H1 (cell line): Measurements from ENCODE around the gene PIGC. TPM values are rescaled to one million over a fixed set of nuclear protein-coding genes. Genes with fewer than 3 reads are reported as not detected.

Experiments used
- CTCF ChIA-PET: fragments of 300-600 bp; sonication (Branson Sonifier 250); formaldehyde crosslinking; loops from one replicate; lab custom pipeline; 2021; ENCODE audit not compliant: partially characterized antibody; lab: Charles Lee
- POLR2A ChIA-PET: fragments of 300-600 bp; sonication (Branson Sonifier 250); formaldehyde crosslinking; loops from one replicate; lab custom pipeline; 2021; ENCODE audit warnings: inconsistent platforms; ENCODE audit not compliant: partially characterized antibody; lab: Charles Lee
- DNase-seq, 2 experiments: peaks; one replicate each; pipeline versions ENCODE4 v3.0.0 to v3.0.0-alpha.2; 2010 to 2022; ENCODE audit warnings: low spot score in 2 of 2, low read depth in 1 of 2, mixed read lengths in 1 of 2
- FAIRE-seq: peaks from 2 replicates; lab custom pipeline; 2011; peaks lifted over from hg19 to GRCh38; lab: Jason Lieb, UNC
- H2AFZ ChIP-seq: 2 replicates; pipeline ENCODE4 v1.8.1; 2012; ENCODE audit warnings: low read length, inconsistent platforms
- H2AK5ac ChIP-seq: 2 replicates; pipeline ENCODE4 v1.6.1; 2013; ENCODE audit warnings: low read depth, low read length
- H2BK120ac ChIP-seq: replicated peaks from 2 replicates; pipeline ENCODE3; 2013; ENCODE audit warnings: low read depth, low read length, inconsistent platforms
- H2BK12ac ChIP-seq: 2 replicates; pipeline ENCODE4 v1.6.1; 2013; ENCODE audit warnings: low read depth, low read length
- H2BK15ac ChIP-seq: 2 replicates; pipeline ENCODE4 v1.6.1; 2013; ENCODE audit warnings: low read length
- H2BK20ac ChIP-seq: 2 replicates; pipeline ENCODE4 v1.6.1; 2013; ENCODE audit warnings: low read length
- H2BK5ac ChIP-seq: 2 replicates; pipeline ENCODE4 v1.6.1; 2013; ENCODE audit warnings: low read depth, low read length
- H3K14ac ChIP-seq: 2 replicates; pipeline ENCODE4 v1.6.1; 2013; ENCODE audit warnings: inconsistent platforms; ENCODE audit not compliant: insufficient read length
- H3K18ac ChIP-seq: 2 replicates; pipeline ENCODE4 v1.6.1; 2013; ENCODE audit warnings: low read length; ENCODE audit errors: extremely low read depth
- H3K23ac ChIP-seq: 2 replicates; pipeline ENCODE4 v1.6.1; 2013; ENCODE audit warnings: inconsistent platforms; ENCODE audit not compliant: insufficient read length
- H3K23me2 ChIP-seq: 2 replicates; pipeline ENCODE4 v1.6.1; 2013; ENCODE audit warnings: low read depth, low read length
- H3K27ac ChIP-seq: 2 replicates; pipeline ENCODE4 v1.6.1; 2011; ENCODE audit warnings: low read depth, low read length, inconsistent platforms
- H3K27me3 ChIP-seq, 4 experiments: replicated peaks in 1 of 4; 1 replicate in 1 of 4; 2 replicates in 3 of 4; pipeline versions ENCODE4 v1.6.1 to v1.8.1; 2011 to 2013; ENCODE audit warnings: low read length in 3 of 4, mild to moderate bottlenecking in 3 of 4, inconsistent platforms in 2 of 4, mixed read lengths in 2 of 4, moderate library complexity in 1 of 4; ENCODE audit not compliant: control insufficient read depth in 3 of 4, insufficient read depth in 3 of 4; ENCODE audit errors: extremely low read depth in 1 of 4
- H3K36me3 ChIP-seq, 4 experiments: 2 replicates each; pipeline versions ENCODE4 v1.6.1 to v1.8.1; 2011 to 2013; ENCODE audit warnings: mild to moderate bottlenecking in 4 of 4, low read length in 3 of 4, moderate library complexity in 2 of 4, control low read depth in 1 of 4, inconsistent platforms in 1 of 4; ENCODE audit not compliant: insufficient read depth in 4 of 4, control insufficient read depth in 2 of 4
- H3K4ac ChIP-seq: replicated peaks from 2 replicates; pipeline ENCODE3; 2013; ENCODE audit warnings: low read length, low read depth, mixed read lengths, inconsistent platforms; ENCODE audit not compliant: insufficient read length
- H3K4me1 ChIP-seq, 4 experiments: replicated peaks in 1 of 4; 1 replicate in 1 of 4; 2 replicates in 3 of 4; pipeline versions ENCODE4 v1.6.1 to v1.8.1; 2011 to 2013; ENCODE audit warnings: low read length in 3 of 4, inconsistent platforms in 2 of 4, mixed read lengths in 1 of 4; ENCODE audit not compliant: insufficient read depth in 4 of 4, control insufficient read depth in 3 of 4
- H3K4me2 ChIP-seq, 2 experiments: 2 replicates each; pipeline versions ENCODE4 v1.6.1 to v1.8.1; 2011 to 2013; ENCODE audit warnings: low read depth in 2 of 2, low read length in 2 of 2, control low read depth in 1 of 2, inconsistent platforms in 1 of 2, mild to moderate bottlenecking in 1 of 2; ENCODE audit not compliant: insufficient read depth in 1 of 2
- H3K4me3 ChIP-seq, 4 experiments: fragments of 200-600, 300-600 bp in 1 of 4; sonication (generic), shearing (Covaris generic), sonication (Bioruptor Twin) in 1 of 4; 2 replicates each; pipeline versions ENCODE4 v1.5.1 to v1.8.1; 2011 to 2016; ENCODE audit warnings: low read length in 4 of 4, low read depth in 3 of 4, control low read depth in 2 of 4, inconsistent platforms in 2 of 4, mild to moderate bottlenecking in 2 of 4, mixed read lengths in 1 of 4, moderate library complexity in 1 of 4; ENCODE audit not compliant: insufficient read depth in 2 of 4; ENCODE audit errors: extremely low read depth in 1 of 4
- H3K56ac ChIP-seq: replicated peaks from 2 replicates; pipeline ENCODE3; 2013; ENCODE audit warnings: low read depth, mild to moderate bottlenecking, mixed read lengths, low read length, inconsistent platforms; ENCODE audit not compliant: insufficient read length
- H3K79me1 ChIP-seq: 2 replicates; pipeline ENCODE4 v1.6.1; 2013; ENCODE audit warnings: low read depth, low read length, control low read depth
- H3K79me2 ChIP-seq, 2 experiments: 2 replicates each; pipeline versions ENCODE4 v1.6.1 to v1.8.1; 2012 to 2013; ENCODE audit warnings: low read length in 2 of 2, mild to moderate bottlenecking in 2 of 2, inconsistent platforms in 1 of 2; ENCODE audit not compliant: insufficient read depth in 2 of 2, control insufficient read depth in 1 of 2
- H3K9ac ChIP-seq, 4 experiments: replicated peaks in 1 of 4; 1 replicate in 1 of 4; 2 replicates in 3 of 4; pipeline versions ENCODE4 v1.6.1 to v1.8.1; 2011 to 2013; ENCODE audit warnings: low read depth in 3 of 4, low read length in 3 of 4, control low read depth in 2 of 4, mild to moderate bottlenecking in 2 of 4, moderate library complexity in 2 of 4, inconsistent platforms in 1 of 4; ENCODE audit errors: extremely low read depth in 1 of 4
- H3K9me3 ChIP-seq, 2 experiments: 2 replicates each; pipeline versions ENCODE4 v1.6.1 to v1.8.1; 2012 to 2013; ENCODE audit warnings: mild to moderate bottlenecking in 2 of 2, moderate library complexity in 2 of 2, control low read depth in 1 of 2, inconsistent platforms in 1 of 2, low read depth in 1 of 2, low read length in 1 of 2, mixed read lengths in 1 of 2; ENCODE audit not compliant: insufficient read depth in 2 of 2
- H4K20me1 ChIP-seq, 2 experiments: replicated peaks in 1 of 2; 2 replicates each; pipeline versions ENCODE3 to v1.8.1; 2011 to 2013; ENCODE audit warnings: inconsistent platforms in 2 of 2, low read length in 2 of 2, mild to moderate bottlenecking in 1 of 2; ENCODE audit not compliant: insufficient read depth in 2 of 2, control insufficient read depth in 1 of 2
- H4K5ac ChIP-seq: 2 replicates; pipeline ENCODE4 v1.6.1; 2013; ENCODE audit warnings: low read length, low read depth, mixed read lengths, inconsistent platforms; ENCODE audit not compliant: insufficient read length
- H4K8ac ChIP-seq: 2 replicates; pipeline ENCODE4 v1.8.0; 2013; ENCODE audit warnings: mild to moderate bottlenecking, moderate library complexity, low read length, inconsistent platforms; ENCODE audit not compliant: insufficient read depth; ENCODE audit errors: extremely low read depth
- H4K91ac ChIP-seq: replicated peaks from 2 replicates; pipeline ENCODE3; 2013; ENCODE audit warnings: low read length, mixed read lengths, inconsistent platforms; ENCODE audit not compliant: insufficient read length
- CBX5 ChIP-seq: fragments of 300-800, 300-1000 bp; sonication (generic); IDR thresholded peaks from 2 replicates; pipeline ENCODE4 v1.7.1; 2016; ENCODE audit warnings: antibody characterized with exemption, low read length, low read depth
- GTF2F1 ChIP-seq: IDR thresholded peaks from 2 replicates; pipeline ENCODE4 v1.6.1; 2012; ENCODE audit warnings: low read depth, low read length, improper control_type of control experiment, borderline replicate concordance
- JUN ChIP-seq: IDR thresholded peaks from 2 replicates; pipeline ENCODE4 v1.6.1; 2011; ENCODE audit warnings: low read depth, mild to moderate bottlenecking, improper control_type of control experiment, low read length
- MAX ChIP-seq: IDR thresholded peaks from 2 replicates; pipeline ENCODE4 v1.6.1; 2012; ENCODE audit warnings: inconsistent platforms
- NANOG ChIP-seq: IDR thresholded peaks from 2 replicates; pipeline ENCODE4 v1.6.1; 2011; ENCODE audit warnings: low read length, low read depth, mild to moderate bottlenecking, inconsistent platforms; ENCODE audit not compliant: insufficient read depth, poor library complexity, severe bottlenecking
- PHF8 ChIP-seq: fragments of 200-600 bp; sonication (generic); conservative IDR thresholded peaks from 2 replicates; pipeline ENCODE4 v1.7.1; 2012; ENCODE audit warnings: low read depth, mild to moderate bottlenecking, inconsistent platforms, low read length, moderate library complexity
- POU5F1 ChIP-seq: IDR thresholded peaks from 2 replicates; pipeline ENCODE4 v1.6.1; 2011; ENCODE audit warnings: low read depth, mild to moderate bottlenecking, low read length, moderate library complexity
- SIN3A ChIP-seq, 2 experiments: IDR thresholded peaks in 1 of 2; conservative IDR thresholded peaks in 1 of 2; 2 replicates each; pipeline ENCODE4 v1.6.1; 2011 to 2012; ENCODE audit warnings: low read length in 2 of 2, improper control_type of control experiment in 1 of 2, low read depth in 1 of 2, mild to moderate bottlenecking in 1 of 2
- SP2 ChIP-seq: IDR thresholded peaks from 2 replicates; pipeline ENCODE4 v1.6.1; 2012; ENCODE audit warnings: mild to moderate bottlenecking, low read length, inconsistent platforms
- SP4 ChIP-seq: IDR thresholded peaks from 2 replicates; pipeline ENCODE4 v1.6.1; 2012; ENCODE audit warnings: low read length, inconsistent platforms
- TBP ChIP-seq: IDR thresholded peaks from 2 replicates; pipeline ENCODE4 v1.6.1; 2011; ENCODE audit warnings: low read depth, low read length, improper control_type of control experiment
- ZNF274 ChIP-seq: IDR thresholded peaks from 2 replicates; pipeline ENCODE4 v1.7.0; 2012; ENCODE audit warnings: low read length, borderline replicate concordance; ENCODE audit errors: extremely low read depth
- WGBS, 2 experiments: shearing (Covaris generic) in 1 of 2; methylation state at CpG; one replicate each; pipeline versions ENCODE4 v1.1.6 to v1.1.7; 2013 to 2015; ENCODE audit warnings: low lambda C conversion rate in 2 of 2, mixed read lengths in 2 of 2, inconsistent platforms in 1 of 2, low coverage in 1 of 2, missing lambda C conversion rate in 1 of 2; ENCODE audit not compliant: insufficient replicate concordance in 2 of 2, insufficient coverage in 1 of 2, insufficient read length in 1 of 2; ENCODE audit errors: extremely low coverage in 1 of 2, missing lambda C conversion rate in 1 of 2; 5-methylcytosine and 5-hydroxymethylcytosine counted together
- polyA plus RNA-seq, 7 experiments: library from polyadenylated mRNA; depleted of rRNA in 3 of 7; stranded (reverse) in 5 of 7; unstranded in 2 of 7; fragments of >200 nt in 5 of 7; fragments of 200-250 nt in 2 of 7; gene quantifications; 1 replicate in 5 of 7; 2 replicates in 1 of 7; 4 replicates in 1 of 7; pipeline versions ENCODE4 v1.2.1 to v1.2.3, GENCODE V29; 2011 to 2013; ENCODE audit warnings: missing spikeins in 2 of 7, mixed read lengths in 2 of 7
- total RNA-seq: library from RNA; stranded (reverse); fragmentation: NEBNext Ultra II Directional; extraction: Animal tissue kit (Norgen Biotek cat#: 25700); gene quantifications from 2 replicates; pipeline ENCODE4 v1.2.1, GENCODE V29; 2021
- TF ChIP-seq, protein P1 (sequence below): IDR thresholded peaks from 2 replicates; pipeline ENCODE4 v1.6.1; 2011; ENCODE audit warnings: low read length, improper control_type of control experiment

Gene PIGC
- total and polyA plus RNA-seq, 2 of the 8 experiments (the other 6 are each of a cell fraction or from before 2014, with no cell fraction given) = 21.0 to 39.3 TPM

GRCh38 chr1:172391976-172392375 lies 51.9 kb downstream of the PIGC start:
- no peak overlapping the region for H3K56ac ChIP-seq
- 88% methylated on average over 1 of the region's 1 CpG; no CpG with 5 or more reads in 1 of the 2 experiments for WGBS, 2 experiments
- no peak for TF ChIP-seq MAX
- no peak for TF ChIP-seq JUN
- no peak for TF ChIP-seq SP4
- TF ChIP-seq ZNF274 = no peak
- TF ChIP-seq CBX5 = no peak
- TF ChIP-seq SIN3A (conservative IDR thresholded peaks at IDR 0.05 in 1 of 2, IDR thresholded peaks at IDR 0.05 in 1 of 2; ENCODE audit: low read depth in 1 of 2, low read length in 2 of 2) = no peak
- TF ChIP-seq, protein P1, sequence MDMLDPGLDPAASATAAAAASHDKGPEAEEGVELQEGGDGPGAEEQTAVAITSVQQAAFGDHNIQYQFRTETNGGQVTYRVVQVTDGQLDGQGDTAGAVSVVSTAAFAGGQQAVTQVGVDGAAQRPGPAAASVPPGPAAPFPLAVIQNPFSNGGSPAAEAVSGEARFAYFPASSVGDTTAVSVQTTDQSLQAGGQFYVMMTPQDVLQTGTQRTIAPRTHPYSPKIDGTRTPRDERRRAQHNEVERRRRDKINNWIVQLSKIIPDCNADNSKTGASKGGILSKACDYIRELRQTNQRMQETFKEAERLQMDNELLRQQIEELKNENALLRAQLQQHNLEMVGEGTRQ = no peak
- no peak for TF ChIP-seq POU5F1
- no peak for TF ChIP-seq SP2
- no peak for TF ChIP-seq PHF8
- TF ChIP-seq GTF2F1 = no peak
- TF ChIP-seq NANOG = no peak
- TF ChIP-seq TBP = no peak

More at GRCh38 chr1:172391976-172392375, 51.9 kb downstream of the PIGC start:
- no peaks in the 10 kb centered on the region for H3K79me1 ChIP-seq
- no peak overlapping the region for H4K5ac ChIP-seq
- H3K4me1 ChIP-seq = peaks cover 3 to 12% (median 7%) of the 10 kb centered on the region in 4 experiments
- no peak overlapping the region for H3K4me2 ChIP-seq
- no peak overlapping the region for H3K14ac ChIP-seq
- H4K20me1 ChIP-seq = no peaks in the 10 kb centered on the region
- no peaks in the 10 kb centered on the region for H3K27me3 ChIP-seq
- no peak overlapping the region for H3K9ac ChIP-seq
- H4K8ac ChIP-seq = no peak overlapping the region
- H2AK5ac ChIP-seq = no peak overlapping the region
- H2BK5ac ChIP-seq = no peak overlapping the region
- H2BK12ac ChIP-seq = no peak overlapping the region
- H3K9me3 ChIP-seq = no peaks in the 10 kb centered on the region
- H3K27ac ChIP-seq = no peak overlapping the region
- no peak overlapping the region for H3K23ac ChIP-seq
- no peak overlapping the region for H2BK15ac ChIP-seq
- DNase-seq (no peak), FAIRE-seq (no peak)
- H2AFZ ChIP-seq = no peak overlapping the region
- ChIA-PET POLR2A (no interaction called here), CTCF (interaction anchor here (0.6 to 2.0 kb wide), 4 partner anchors 10 to 1081 kb away, joined by 3 to 6 read pairs (median 4); no protein-coding TSS in a partner anchor)
- H3K36me3 ChIP-seq = no peaks in the 10 kb centered on the region
- H2BK120ac ChIP-seq = no peak overlapping the region
- no peak overlapping the region for H3K4me3 ChIP-seq
- no peak overlapping the region for H3K18ac ChIP-seq
- H2BK20ac ChIP-seq = no peak overlapping the region
- no peaks in the 10 kb centered on the region for H3K23me2 ChIP-seq
- H3K4ac ChIP-seq = no peak overlapping the region
- H3K79me2 ChIP-seq = no peaks in the 10 kb centered on the region
- H4K91ac ChIP-seq = no peak overlapping the region
